Measurements from ENCODE around the gene AGBL1.

DNA sequence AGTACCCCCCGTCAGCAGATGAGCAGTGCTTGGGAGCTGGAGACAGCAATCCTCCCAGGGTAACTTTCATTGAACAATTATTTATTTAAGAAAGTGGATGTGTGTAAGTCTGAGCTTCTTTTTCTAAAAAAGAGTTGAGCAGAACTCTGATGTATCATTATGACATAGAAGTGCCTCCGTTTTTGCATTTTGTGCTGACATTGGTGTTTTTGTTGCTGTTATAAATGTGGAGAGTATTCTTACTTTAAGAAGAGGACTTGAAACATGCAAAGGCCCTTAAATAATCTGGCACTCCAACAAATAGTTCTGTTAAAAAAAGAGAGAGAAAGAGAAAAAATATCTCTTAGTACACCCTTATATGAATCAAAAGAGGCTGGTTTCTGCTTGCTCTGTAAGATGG lies 217.1 kb downstream of the AGBL1 start:
- no peak for TF ChIP-seq EZH2phosphoT487 (conservative IDR thresholded peaks at IDR 0.05; ENCODE audit: low read length)
- TF ChIP-seq, protein P1, sequence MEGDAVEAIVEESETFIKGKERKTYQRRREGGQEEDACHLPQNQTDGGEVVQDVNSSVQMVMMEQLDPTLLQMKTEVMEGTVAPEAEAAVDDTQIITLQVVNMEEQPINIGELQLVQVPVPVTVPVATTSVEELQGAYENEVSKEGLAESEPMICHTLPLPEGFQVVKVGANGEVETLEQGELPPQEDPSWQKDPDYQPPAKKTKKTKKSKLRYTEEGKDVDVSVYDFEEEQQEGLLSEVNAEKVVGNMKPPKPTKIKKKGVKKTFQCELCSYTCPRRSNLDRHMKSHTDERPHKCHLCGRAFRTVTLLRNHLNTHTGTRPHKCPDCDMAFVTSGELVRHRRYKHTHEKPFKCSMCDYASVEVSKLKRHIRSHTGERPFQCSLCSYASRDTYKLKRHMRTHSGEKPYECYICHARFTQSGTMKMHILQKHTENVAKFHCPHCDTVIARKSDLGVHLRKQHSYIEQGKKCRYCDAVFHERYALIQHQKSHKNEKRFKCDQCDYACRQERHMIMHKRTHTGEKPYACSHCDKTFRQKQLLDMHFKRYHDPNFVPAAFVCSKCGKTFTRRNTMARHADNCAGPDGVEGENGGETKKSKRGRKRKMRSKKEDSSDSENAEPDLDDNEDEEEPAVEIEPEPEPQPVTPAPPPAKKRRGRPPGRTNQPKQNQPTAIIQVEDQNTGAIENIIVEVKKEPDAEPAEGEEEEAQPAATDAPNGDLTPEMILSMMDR (IDR thresholded peaks at IDR 0.05; ENCODE audit: insufficient read depth, low read length, poor library complexity, severe bottlenecking): no peak

Data from SU-DHL-6 (cell line).